H1 (cell line): ENCODE measurements around the gene ALG9.

Source experiments
- CBX5 ChIP-seq: fragments of 300-800, 300-1000 bp; sonication (generic); IDR thresholded peaks from 2 replicates; pipeline ENCODE4 v1.7.1; 2016; ENCODE audit warnings: antibody characterized with exemption, low read length, low read depth
- CREB1 ChIP-seq: IDR thresholded peaks from 2 replicates; pipeline ENCODE4 v1.6.1; 2012; ENCODE audit warnings: inconsistent platforms
- EGR1 ChIP-seq: IDR thresholded peaks from 2 replicates; pipeline ENCODE4 v1.6.1; 2011; ENCODE audit warnings: low read depth, low read length, borderline replicate concordance
- EP300 ChIP-seq, 2 experiments: IDR thresholded peaks; 1 replicate in 1 of 2; 2 replicates in 1 of 2; pipeline ENCODE4 v1.6.1; 2011 to 2012; ENCODE audit warnings: low read depth in 2 of 2, low read length in 2 of 2, mild to moderate bottlenecking in 2 of 2, borderline replicate concordance in 1 of 2, inconsistent platforms in 1 of 2, moderate library complexity in 1 of 2
- GABPA ChIP-seq: IDR thresholded peaks from 2 replicates; pipeline ENCODE4 v1.6.1; 2011; ENCODE audit warnings: mild to moderate bottlenecking, low read length, moderate library complexity, borderline replicate concordance; ENCODE audit not compliant: insufficient read depth
- POLR2A ChIP-seq, 2 experiments: IDR thresholded peaks; 1 replicate in 1 of 2; 2 replicates in 1 of 2; pipeline ENCODE4 v1.6.1; 2011; ENCODE audit warnings: low read depth in 2 of 2, low read length in 2 of 2, mild to moderate bottlenecking in 2 of 2; ENCODE audit errors: control extremely low read depth in 1 of 2
- POLR2AphosphoS5 ChIP-seq: IDR thresholded peaks from 2 replicates; pipeline ENCODE4 v1.6.1; 2011; ENCODE audit warnings: low read depth, low read length
- POU5F1 ChIP-seq: IDR thresholded peaks from 2 replicates; pipeline ENCODE4 v1.6.1; 2011; ENCODE audit warnings: low read depth, mild to moderate bottlenecking, low read length, moderate library complexity
- SUZ12 ChIP-seq: fragments of 200-600 bp; sonication (generic); IDR thresholded peaks from 2 replicates; pipeline ENCODE4 v1.6.1; 2012; ENCODE audit warnings: mild to moderate bottlenecking, inconsistent platforms, low read length, moderate library complexity, mixed read lengths
- TBP ChIP-seq: IDR thresholded peaks from 2 replicates; pipeline ENCODE4 v1.6.1; 2011; ENCODE audit warnings: low read depth, low read length, improper control_type of control experiment
- TF ChIP-seq, protein P1 (sequence below): IDR thresholded peaks from 2 replicates; pipeline ENCODE4 v1.6.1; 2011; ENCODE audit warnings: low read length, improper control_type of control experiment
- TF ChIP-seq, protein P2 (sequence below), 3 experiments: IDR thresholded peaks; 1 replicate in 2 of 3; 2 replicates in 1 of 3; pipeline versions ENCODE4 v1.5.1 to v1.6.1; 2011; ENCODE audit warnings: low read length in 3 of 3, mild to moderate bottlenecking in 3 of 3, inconsistent platforms in 2 of 3, low read depth in 1 of 3, moderate library complexity in 1 of 3; ENCODE audit not compliant: insufficient read depth in 1 of 3; ENCODE audit errors: control extremely low read depth in 1 of 3

DNA sequence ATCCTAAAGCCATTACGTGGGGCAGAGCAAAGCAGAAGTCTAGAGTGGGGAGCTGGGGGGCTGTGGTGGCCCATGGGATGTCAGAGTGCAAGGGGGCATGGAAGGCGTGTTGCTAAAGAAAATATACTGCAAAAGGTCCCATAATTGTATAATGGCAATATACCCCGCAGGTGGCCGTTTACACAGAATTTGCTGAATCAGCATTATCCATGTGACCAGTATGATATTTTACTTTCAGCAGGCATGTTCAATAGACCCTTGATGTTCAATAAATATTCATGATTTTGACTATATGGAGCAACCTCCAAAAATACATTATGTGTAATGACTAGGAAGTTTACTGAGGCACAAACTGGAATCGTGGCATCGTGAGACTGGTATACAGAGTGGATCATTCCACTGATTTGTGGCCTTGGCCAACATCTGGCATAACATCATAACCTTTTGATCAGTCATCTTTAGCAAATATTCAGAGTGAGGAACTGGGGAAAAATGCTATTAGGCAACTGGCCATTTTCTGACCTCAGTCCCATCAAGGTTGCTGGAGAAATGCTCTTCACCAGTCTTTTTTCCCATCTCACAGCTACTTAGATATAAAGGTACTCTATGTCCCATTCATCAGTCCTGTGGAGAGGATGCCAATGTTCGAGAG is 75.9 kb downstream of the ALG9 start:
- TF ChIP-seq, protein P1, sequence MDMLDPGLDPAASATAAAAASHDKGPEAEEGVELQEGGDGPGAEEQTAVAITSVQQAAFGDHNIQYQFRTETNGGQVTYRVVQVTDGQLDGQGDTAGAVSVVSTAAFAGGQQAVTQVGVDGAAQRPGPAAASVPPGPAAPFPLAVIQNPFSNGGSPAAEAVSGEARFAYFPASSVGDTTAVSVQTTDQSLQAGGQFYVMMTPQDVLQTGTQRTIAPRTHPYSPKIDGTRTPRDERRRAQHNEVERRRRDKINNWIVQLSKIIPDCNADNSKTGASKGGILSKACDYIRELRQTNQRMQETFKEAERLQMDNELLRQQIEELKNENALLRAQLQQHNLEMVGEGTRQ: no peak
- TF ChIP-seq GABPA (no peak), POLR2AphosphoS5 (no peak), POLR2A (IDR thresholded peaks at IDR 0.05; ENCODE audit: control extremely low read depth in 1 of 2, low read depth in 2 of 2, low read length in 2 of 2) (no peak), TBP (no peak), CREB1 (no peak), CBX5 (no peak), SUZ12 (no peak), POU5F1 (no peak), EP300 (IDR thresholded peaks at IDR 0.05; ENCODE audit: borderline replicate concordance in 1 of 2, low read depth in 2 of 2, low read length in 2 of 2) (no peak), EGR1 (no peak)
- TF ChIP-seq, protein P2, sequence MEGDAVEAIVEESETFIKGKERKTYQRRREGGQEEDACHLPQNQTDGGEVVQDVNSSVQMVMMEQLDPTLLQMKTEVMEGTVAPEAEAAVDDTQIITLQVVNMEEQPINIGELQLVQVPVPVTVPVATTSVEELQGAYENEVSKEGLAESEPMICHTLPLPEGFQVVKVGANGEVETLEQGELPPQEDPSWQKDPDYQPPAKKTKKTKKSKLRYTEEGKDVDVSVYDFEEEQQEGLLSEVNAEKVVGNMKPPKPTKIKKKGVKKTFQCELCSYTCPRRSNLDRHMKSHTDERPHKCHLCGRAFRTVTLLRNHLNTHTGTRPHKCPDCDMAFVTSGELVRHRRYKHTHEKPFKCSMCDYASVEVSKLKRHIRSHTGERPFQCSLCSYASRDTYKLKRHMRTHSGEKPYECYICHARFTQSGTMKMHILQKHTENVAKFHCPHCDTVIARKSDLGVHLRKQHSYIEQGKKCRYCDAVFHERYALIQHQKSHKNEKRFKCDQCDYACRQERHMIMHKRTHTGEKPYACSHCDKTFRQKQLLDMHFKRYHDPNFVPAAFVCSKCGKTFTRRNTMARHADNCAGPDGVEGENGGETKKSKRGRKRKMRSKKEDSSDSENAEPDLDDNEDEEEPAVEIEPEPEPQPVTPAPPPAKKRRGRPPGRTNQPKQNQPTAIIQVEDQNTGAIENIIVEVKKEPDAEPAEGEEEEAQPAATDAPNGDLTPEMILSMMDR (IDR thresholded peaks at IDR 0.05; ENCODE audit: control extremely low read depth in 1 of 3, insufficient read depth in 1 of 3, low read depth in 1 of 3, low read length in 3 of 3): no peak
